Measurements from ENCODE around the gene DTX1.

DNA sequence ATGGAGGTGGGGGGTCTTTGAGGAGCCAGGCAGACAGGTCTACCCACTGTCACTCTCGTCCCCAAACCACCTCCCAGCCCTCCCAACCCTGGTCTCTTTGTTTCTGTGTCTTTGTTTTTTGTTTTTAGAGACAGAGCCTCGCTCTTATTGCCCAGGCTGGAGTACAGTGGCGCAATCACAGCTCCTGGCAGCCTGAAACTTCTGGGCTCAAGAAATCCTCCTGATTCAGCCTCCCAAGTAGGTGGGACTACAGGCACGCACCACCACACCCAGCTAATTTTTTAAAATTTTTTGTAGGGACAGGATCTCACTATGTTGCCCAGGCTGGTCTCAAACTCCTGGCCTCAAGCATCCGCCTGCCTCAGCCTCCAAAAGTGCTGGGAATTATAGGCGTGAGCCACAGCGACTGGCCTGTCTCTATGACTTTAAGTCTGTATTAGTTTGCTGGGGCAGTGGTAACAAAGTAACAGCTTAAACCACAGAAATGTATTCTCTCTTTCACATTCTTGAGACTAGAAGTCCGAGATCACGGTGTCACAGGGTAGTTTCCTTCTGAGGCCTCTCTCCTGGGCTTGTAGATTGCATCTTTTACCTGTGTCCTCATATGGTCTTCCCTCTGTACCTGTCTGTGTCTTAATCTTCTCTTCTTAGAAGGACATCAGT, 26.1 kb downstream of the DTX1 start:
- TF ChIP-seq, protein P1, sequence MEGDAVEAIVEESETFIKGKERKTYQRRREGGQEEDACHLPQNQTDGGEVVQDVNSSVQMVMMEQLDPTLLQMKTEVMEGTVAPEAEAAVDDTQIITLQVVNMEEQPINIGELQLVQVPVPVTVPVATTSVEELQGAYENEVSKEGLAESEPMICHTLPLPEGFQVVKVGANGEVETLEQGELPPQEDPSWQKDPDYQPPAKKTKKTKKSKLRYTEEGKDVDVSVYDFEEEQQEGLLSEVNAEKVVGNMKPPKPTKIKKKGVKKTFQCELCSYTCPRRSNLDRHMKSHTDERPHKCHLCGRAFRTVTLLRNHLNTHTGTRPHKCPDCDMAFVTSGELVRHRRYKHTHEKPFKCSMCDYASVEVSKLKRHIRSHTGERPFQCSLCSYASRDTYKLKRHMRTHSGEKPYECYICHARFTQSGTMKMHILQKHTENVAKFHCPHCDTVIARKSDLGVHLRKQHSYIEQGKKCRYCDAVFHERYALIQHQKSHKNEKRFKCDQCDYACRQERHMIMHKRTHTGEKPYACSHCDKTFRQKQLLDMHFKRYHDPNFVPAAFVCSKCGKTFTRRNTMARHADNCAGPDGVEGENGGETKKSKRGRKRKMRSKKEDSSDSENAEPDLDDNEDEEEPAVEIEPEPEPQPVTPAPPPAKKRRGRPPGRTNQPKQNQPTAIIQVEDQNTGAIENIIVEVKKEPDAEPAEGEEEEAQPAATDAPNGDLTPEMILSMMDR (IDR thresholded peaks at IDR 0.05), result no peak
- no peak for TF ChIP-seq POLR2A (IDR thresholded peaks at IDR 0.05)
